ENCODE results near the gene OLFM1. TPM values are rescaled to one million over a fixed set of nuclear protein-coding genes. Genes with fewer than 3 reads are reported as not detected.

The OLFM1 gene
- polyA plus RNA-seq, 1 experiment = 1.5 TPM

- ChIA-PET POLR2A (no interaction called here), CTCF (no interaction called here)
Observed at GRCh38 chr9:135119496-135120064, 32.1 kb downstream of the OLFM1 start.

GRCh38 chr9:135120249-135120648, 32.8 kb downstream of the OLFM1 start:
- DNase-seq (ENCODE audit: low read depth) = no peak
- no peak overlapping the region for H3K4me3 ChIP-seq (ENCODE audit: low read depth, low read length)
- CTCF ChIA-PET = no interaction called here
- POLR2A ChIA-PET = no interaction called here
- no peaks in the 10 kb centered on the region for H3K36me3 ChIP-seq (ENCODE audit: control insufficient read depth, insufficient read depth, low read length)
- H3K27me3 ChIP-seq (ENCODE audit: control insufficient read depth, insufficient read depth, low read length) = no peaks in the 10 kb centered on the region
- TF ChIP-seq CTCF (IDR thresholded peaks at IDR 0.05; ENCODE audit: insufficient read depth, low read depth, low read length) = no peak

More at GRCh38 chr9:135119496-135120064, 32.1 kb downstream of the OLFM1 start:
- H3K27me3 ChIP-seq (ENCODE audit: control insufficient read depth, insufficient read depth, low read length) = no peaks in the 10 kb centered on the region
- no peaks in the 10 kb centered on the region for H3K36me3 ChIP-seq (ENCODE audit: control insufficient read depth, insufficient read depth, low read length)
- no peak overlapping the region for H3K4me3 ChIP-seq (ENCODE audit: low read depth, low read length)
- no peak for TF ChIP-seq CTCF (IDR thresholded peaks at IDR 0.05; ENCODE audit: insufficient read depth, low read depth, low read length)
- no peak for DNase-seq (ENCODE audit: low read depth)

GRCh38 chr9:135122316-135122715, 34.8 kb downstream of the OLFM1 start:
- Histone ChIP-seq H3K36me3 (ENCODE audit: control insufficient read depth, insufficient read depth, low read length) (no peaks in the 10 kb centered on the region), H3K4me3 (ENCODE audit: low read depth, low read length) (no peak overlapping the region), H3K27me3 (ENCODE audit: control insufficient read depth, insufficient read depth, low read length) (no peaks in the 10 kb centered on the region)
- no peak for DNase-seq (ENCODE audit: low read depth)
- TF ChIP-seq CTCF (IDR thresholded peaks at IDR 0.05; ENCODE audit: insufficient read depth, low read depth, low read length) = no peak
- ChIA-PET CTCF (no interaction called here), POLR2A (no interaction called here)

- Histone ChIP-seq H3K4me3 (ENCODE audit: low read depth, low read length) (no peak overlapping the region), H3K27me3 (ENCODE audit: control insufficient read depth, insufficient read depth, low read length) (no peaks in the 10 kb centered on the region), H3K36me3 (ENCODE audit: control insufficient read depth, insufficient read depth, low read length) (no peaks in the 10 kb centered on the region)
- POLR2A ChIA-PET = no interaction called here
- TF ChIP-seq CTCF (IDR thresholded peaks at IDR 0.05; ENCODE audit: insufficient read depth, low read depth, low read length) = no peak
- DNase-seq (ENCODE audit: low read depth) = no peak
- CTCF ChIA-PET = no interaction called here
Observed at GRCh38 chr9:135123126-135123772, 35.8 kb downstream of the OLFM1 start.

GRCh38 chr9:135123773-135124134, 36.3 kb downstream of the OLFM1 start:
- ChIA-PET POLR2A (no interaction called here), CTCF (no interaction called here)
- no peak for DNase-seq (ENCODE audit: low read depth)
- H3K36me3 ChIP-seq (ENCODE audit: control insufficient read depth, insufficient read depth, low read length) = no peaks in the 10 kb centered on the region
- no peak for TF ChIP-seq CTCF (IDR thresholded peaks at IDR 0.05; ENCODE audit: insufficient read depth, low read depth, low read length)
- no peaks in the 10 kb centered on the region for H3K27me3 ChIP-seq (ENCODE audit: control insufficient read depth, insufficient read depth, low read length)
- H3K4me3 ChIP-seq (ENCODE audit: low read depth, low read length) = no peak overlapping the region
